ENCODE data around the gene UTF1. TPM values are rescaled to one million over a fixed set of nuclear protein-coding genes. Genes with fewer than 3 reads are reported as not detected.

UTF1 gene
- total and polyA plus RNA-seq, 10 donors: 0.10 to 0.54 (median 0.32) TPM; not detected in 4

DNA sequence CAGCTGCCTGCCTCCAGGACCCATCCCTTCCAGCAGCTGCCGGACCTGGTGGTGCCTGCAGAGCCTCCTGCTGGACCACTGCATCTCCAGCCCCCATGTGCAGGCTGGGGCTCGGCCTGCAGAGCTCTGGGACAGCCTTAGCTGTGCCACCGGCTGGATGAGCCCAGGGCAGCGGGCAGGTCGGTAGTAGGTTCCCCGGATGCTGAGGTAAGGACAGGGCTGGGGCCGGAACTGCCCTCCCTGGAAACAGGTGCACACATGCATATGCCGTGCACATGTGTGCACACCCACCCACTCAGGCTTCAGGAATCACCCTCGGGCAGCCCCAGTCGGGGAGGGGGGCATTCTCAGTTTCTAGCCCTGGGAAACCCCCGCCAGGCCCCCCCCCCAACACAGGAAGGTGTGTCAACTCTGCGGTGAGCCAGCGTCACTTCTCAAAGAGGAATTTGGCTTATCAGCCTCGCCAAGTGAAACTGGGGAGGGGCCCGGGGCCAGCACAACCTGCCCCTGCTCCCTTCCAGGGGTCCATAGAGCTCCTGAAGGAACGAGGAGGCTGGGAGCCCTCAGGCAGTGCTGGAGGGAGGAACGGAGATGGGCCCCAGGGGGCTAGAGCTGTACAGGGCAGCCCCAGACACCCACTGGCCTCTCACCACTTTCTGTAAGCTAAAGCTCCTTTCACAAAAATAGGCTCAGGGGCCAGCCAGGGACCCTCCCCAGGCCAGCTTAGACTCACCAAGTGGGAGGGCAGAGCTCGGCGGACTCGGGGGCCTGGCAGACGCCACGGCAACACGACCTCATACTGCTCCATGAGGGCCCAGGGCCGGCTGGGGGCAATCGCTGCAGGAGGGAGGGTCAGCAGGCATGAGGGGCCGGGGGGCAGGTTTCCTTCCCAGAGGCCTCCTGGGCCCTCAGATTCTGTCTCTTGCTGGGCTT is 45.0 kb downstream of the UTF1 start:
- 10 to 21% (median 16%) methylated on average over 16 to 26 of the region's 26 CpGs for WGBS, 5 donors
- intact Hi-C loops (cut with DNase I; ENCODE audit: low total_unique reads): no loop called here
- peak overlapping the region; percentile 12 to 72 (median 52) for H3K4me3 ChIP-seq
- TF ChIP-seq POLR2AphosphoS5 (IDR thresholded peaks at IDR 0.05): peak; percentile 56 to 78 (median 69)
- no peak for TF ChIP-seq POLR2A (IDR thresholded peaks at IDR 0.05)
- peaks cover 2 to 56% (median 39%) of the 10 kb centered on the region in 6 donors for H3K36me3 ChIP-seq
- DNase-seq: peak; percentile 94
- H3K9me3 ChIP-seq: no peaks in the 10 kb centered on the region
- H3K27ac ChIP-seq: peak overlapping the region; percentile 35 to 98 (median 88)
- peaks cover 0 to 32% (median 7%) of the 10 kb centered on the region in 7 donors for H3K27me3 ChIP-seq (replicated peaks in 1 of 7)
- H3K4me1 ChIP-seq: peaks cover 17 to 74% (median 61%) of the 10 kb centered on the region in 6 donors

DNA sequence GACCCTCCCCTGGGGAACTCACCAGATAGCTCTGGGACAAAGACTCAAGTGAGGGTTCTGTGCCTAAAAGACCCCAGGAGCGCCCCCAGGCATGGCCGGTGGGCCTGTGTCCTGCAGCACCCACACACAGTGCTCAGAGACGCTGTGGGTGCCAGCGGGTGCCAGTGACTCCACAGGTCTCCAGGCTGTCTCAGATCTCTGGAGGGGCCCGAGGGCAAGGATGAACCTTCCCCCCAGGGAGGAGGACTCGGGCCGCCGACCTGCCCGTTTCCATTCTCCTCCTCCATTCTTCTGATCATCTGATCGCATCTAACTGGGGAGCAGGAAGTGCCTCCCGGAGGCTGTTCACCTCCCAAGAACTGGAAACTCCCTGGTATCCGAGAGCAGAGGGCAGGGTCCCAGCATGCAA is 45.7 kb downstream of the UTF1 start:
- intact Hi-C loops (cut with DNase I; ENCODE audit: low total_unique reads): no loop called here
- H3K9me3 ChIP-seq: no peaks in the 10 kb centered on the region
- H3K4me3 ChIP-seq: peak overlapping the region; percentile 38 to 72 (median 52)
- no peak for DNase-seq
- peaks cover 2 to 56% (median 35%) of the 10 kb centered on the region in 6 donors for H3K36me3 ChIP-seq
- peaks cover 0 to 32% (median 7%) of the 10 kb centered on the region in 7 donors for H3K27me3 ChIP-seq (replicated peaks in 1 of 7)
- H3K4me1 ChIP-seq: peaks cover 17 to 80% (median 64%) of the 10 kb centered on the region in 6 donors
- WGBS, 5 donors: 7 to 20% (median 10%) methylated on average over 8 to 12 of the region's 12 CpGs
- TF ChIP-seq POLR2AphosphoS5 (IDR thresholded peaks at IDR 0.05) (no peak), POLR2A (IDR thresholded peaks at IDR 0.05) (no peak)
- TF ChIP-seq, protein P1, sequence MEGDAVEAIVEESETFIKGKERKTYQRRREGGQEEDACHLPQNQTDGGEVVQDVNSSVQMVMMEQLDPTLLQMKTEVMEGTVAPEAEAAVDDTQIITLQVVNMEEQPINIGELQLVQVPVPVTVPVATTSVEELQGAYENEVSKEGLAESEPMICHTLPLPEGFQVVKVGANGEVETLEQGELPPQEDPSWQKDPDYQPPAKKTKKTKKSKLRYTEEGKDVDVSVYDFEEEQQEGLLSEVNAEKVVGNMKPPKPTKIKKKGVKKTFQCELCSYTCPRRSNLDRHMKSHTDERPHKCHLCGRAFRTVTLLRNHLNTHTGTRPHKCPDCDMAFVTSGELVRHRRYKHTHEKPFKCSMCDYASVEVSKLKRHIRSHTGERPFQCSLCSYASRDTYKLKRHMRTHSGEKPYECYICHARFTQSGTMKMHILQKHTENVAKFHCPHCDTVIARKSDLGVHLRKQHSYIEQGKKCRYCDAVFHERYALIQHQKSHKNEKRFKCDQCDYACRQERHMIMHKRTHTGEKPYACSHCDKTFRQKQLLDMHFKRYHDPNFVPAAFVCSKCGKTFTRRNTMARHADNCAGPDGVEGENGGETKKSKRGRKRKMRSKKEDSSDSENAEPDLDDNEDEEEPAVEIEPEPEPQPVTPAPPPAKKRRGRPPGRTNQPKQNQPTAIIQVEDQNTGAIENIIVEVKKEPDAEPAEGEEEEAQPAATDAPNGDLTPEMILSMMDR (IDR thresholded peaks at IDR 0.05 in 8 of 11, conservative IDR thresholded peaks at IDR 0.05 in 3 of 11): peak in 5 of 11 experiments; percentile 20 to 40 (median 31)
- H3K27ac ChIP-seq: peak overlapping the region; percentile 35 to 98 (median 88)

DNA sequence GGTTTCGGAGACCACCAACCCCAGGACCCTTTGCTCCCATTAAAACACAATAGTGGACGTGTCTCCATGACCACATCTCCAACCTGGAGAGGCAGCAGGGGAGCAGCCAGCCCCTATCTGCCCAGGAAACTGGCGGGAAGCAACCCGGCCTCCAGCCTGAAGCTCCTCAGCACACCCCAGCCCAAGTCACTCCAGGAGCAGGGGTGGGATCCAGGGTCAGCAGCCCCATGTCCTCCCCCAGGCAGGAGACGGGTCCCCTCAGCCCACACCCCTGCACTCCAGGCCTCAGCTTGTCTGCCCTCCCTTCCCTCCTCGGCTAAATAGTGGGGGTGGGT is 46.0 kb downstream of the UTF1 start:
- intact Hi-C loops (cut with DNase I; ENCODE audit: low total_unique reads): no loop called here
- Histone ChIP-seq H3K27me3 (replicated peaks in 1 of 7) (peaks cover 0 to 32% (median 7%) of the 10 kb centered on the region in 7 donors), H3K4me1 (peaks cover 17 to 83% (median 64%) of the 10 kb centered on the region in 6 donors), H3K4me3 (peak overlapping the region; percentile 38 to 72 (median 52)), H3K27ac (peak overlapping the region; percentile 35 to 98 (median 88)), H3K36me3 (peaks cover 2 to 56% (median 32%) of the 10 kb centered on the region in 6 donors), H3K9me3 (no peaks in the 10 kb centered on the region)
- WGBS, 5 donors: 0 to 17% (median 11%) methylated on average over 2 to 6 of the region's 6 CpGs
- no peak for DNase-seq
- TF ChIP-seq POLR2A (IDR thresholded peaks at IDR 0.05): no peak
- TF ChIP-seq POLR2AphosphoS5 (IDR thresholded peaks at IDR 0.05): no peak
- TF ChIP-seq, protein P1 (IDR thresholded peaks at IDR 0.05 in 8 of 11, conservative IDR thresholded peaks at IDR 0.05 in 3 of 11): no peak

DNA sequence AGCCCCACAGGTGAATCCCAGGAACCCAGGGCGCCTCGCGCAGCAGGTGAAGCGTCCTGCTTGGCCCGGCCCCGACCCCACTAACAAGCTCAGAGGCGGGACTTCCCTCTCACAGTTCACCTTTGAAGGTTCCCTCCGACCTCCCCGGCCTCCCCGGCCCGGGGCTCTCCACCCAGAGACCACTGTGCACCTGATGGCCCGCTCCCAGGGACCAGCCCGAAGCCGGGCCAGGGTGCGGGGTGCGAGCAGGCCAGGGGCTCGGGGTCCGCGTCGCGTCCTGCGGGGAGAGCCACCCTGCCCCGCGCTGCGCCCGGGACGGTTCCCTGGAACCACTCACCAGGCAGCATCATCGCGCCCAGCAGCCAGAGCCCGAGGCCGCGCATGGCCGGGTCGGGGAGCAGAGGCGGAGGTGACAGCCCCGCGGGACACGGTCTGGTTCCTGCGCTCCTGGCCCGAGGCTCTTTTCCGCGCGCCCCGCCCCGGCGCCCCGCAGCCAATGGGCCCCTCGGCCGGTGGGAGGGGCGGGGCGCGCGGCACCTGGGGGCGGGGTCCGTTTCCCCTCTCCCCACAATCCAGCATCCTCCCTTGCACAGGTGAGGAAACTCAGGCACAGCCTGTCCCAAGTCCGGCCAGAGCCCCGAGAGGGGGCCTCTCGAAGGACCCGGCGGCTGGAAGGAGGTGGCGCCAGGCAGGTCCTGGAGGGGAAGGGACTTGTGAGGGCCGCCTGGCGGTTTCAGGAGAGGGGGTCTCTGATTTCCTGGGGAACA is 46.6 kb downstream of the UTF1 start, which contains the start of gene ADAM8:
ADAM8 (minus strand) TSS at position 434 of the 767 bp plus-strand sequence; CDS start at position 383, 51 bp downstream.
- TF ChIP-seq, protein P1 (IDR thresholded peaks at IDR 0.05 in 8 of 11, conservative IDR thresholded peaks at IDR 0.05 in 3 of 11): no peak
- TF ChIP-seq POLR2AphosphoS5 (IDR thresholded peaks at IDR 0.05): peak; percentile 70 to 86 (median 79)
- Histone ChIP-seq H3K27me3 (replicated peaks in 1 of 7) (peaks cover 0 to 32% (median 7%) of the 10 kb centered on the region in 7 donors), H3K36me3 (peaks cover 2 to 56% (median 32%) of the 10 kb centered on the region in 6 donors), H3K9me3 (no peaks in the 10 kb centered on the region), H3K4me1 (peaks cover 17 to 83% (median 64%) of the 10 kb centered on the region in 6 donors), H3K4me3 (peak within 1 kb of the TSS; percentile 38 to 72 (median 52)), H3K27ac (peak within 1 kb of the TSS; percentile 66 to 98 (median 88))
- DNase-seq: peak; percentile 95
- WGBS, 5 donors: 2 to 8% (median 5%) methylated on average over 11 to 63 of the region's 63 CpGs
- intact Hi-C loops (cut with DNase I; ENCODE audit: low total_unique reads): no loop called here
